NCI-H524 treated with DMSO at 0.1 percent for 48 hours (cell line): Measurements from ENCODE around the gene RHCE.
A peak's percentile ranks its signal among the peaks of the same experiment; 100 is the strongest.
"Not testable (repeated sequence)": the region's sequence is repeated elsewhere in the genome, so short reads cannot be mapped to it uniquely, and the experiment has no call there.

ENCODE experiments used
- DNase-seq: peaks from one replicate; lab custom pipeline; 2025; lab: John Stamatoyannopoulos, UW

The RHCE gene

GRCh38 chr1:25420715-25421114 is at the start of gene RHCE:
Gene RHCE (minus strand): TSS chr1:25420825. CDS start chr1:25420786, 39 bp downstream.
- DNase-seq, result not testable (repeated sequence)

GRCh38 chr1:25469177-25469576 is 48.6 kb upstream of the RHCE start:
- no peak for DNase-seq

- DNase-seq, result peak; percentile 30
Measured at GRCh38 chr1:25468033-25468432, 47.4 kb upstream of the RHCE start.

- DNase-seq, result no peak
Measured at GRCh38 chr1:25467616-25468015, 47.0 kb upstream of the RHCE start.

GRCh38 chr1:25467193-25467592 is 46.6 kb upstream of the RHCE start:
- DNase-seq, result no peak

- DNase-seq, result no peak
Measured at GRCh38 chr1:25462732-25463131, 42.1 kb upstream of the RHCE start.

- DNase-seq, result no peak
Measured at GRCh38 chr1:25461849-25462248, 41.2 kb upstream of the RHCE start.

GRCh38 chr1:25460816-25461215 is 40.2 kb upstream of the RHCE start:
- DNase-seq, result not testable (repeated sequence)

GRCh38 chr1:25460020-25460419 is 39.4 kb upstream of the RHCE start:
- DNase-seq, result no peak

- DNase-seq, result no peak
Measured at GRCh38 chr1:25458541-25459298, 38.1 kb upstream of the RHCE start.

GRCh38 chr1:25456502-25456901 is 35.9 kb upstream of the RHCE start:
- no peak for DNase-seq

GRCh38 chr1:25451908-25452307 is 31.3 kb upstream of the RHCE start:
- no peak for DNase-seq

- DNase-seq, result no peak
Measured at GRCh38 chr1:25450891-25451290, 30.3 kb upstream of the RHCE start.

GRCh38 chr1:25447547-25447946 is 26.9 kb upstream of the RHCE start:
- DNase-seq, result no peak

GRCh38 chr1:25445993-25446538 is 25.4 kb upstream of the RHCE start:
- no peak for DNase-seq

GRCh38 chr1:25444604-25445003 is 24.0 kb upstream of the RHCE start:
- DNase-seq, result not testable (repeated sequence)

GRCh38 chr1:25443030-25443699 is 22.5 kb upstream of the RHCE start:
- DNase-seq, result no peak

- no peak for DNase-seq
Measured at GRCh38 chr1:25442178-25442577, 21.6 kb upstream of the RHCE start.

GRCh38 chr1:25439287-25439686 is 18.7 kb upstream of the RHCE start:
- no peak for DNase-seq

- DNase-seq, result no peak
Measured at GRCh38 chr1:25437672-25438071, 17.0 kb upstream of the RHCE start.

GRCh38 chr1:25435397-25436108 is 14.9 kb upstream of the RHCE start:
- DNase-seq, result no peak

- no peak for DNase-seq
Measured at GRCh38 chr1:25433389-25434186, 13.0 kb upstream of the RHCE start.
